ENCODE data around the gene RYR2.

DNA sequence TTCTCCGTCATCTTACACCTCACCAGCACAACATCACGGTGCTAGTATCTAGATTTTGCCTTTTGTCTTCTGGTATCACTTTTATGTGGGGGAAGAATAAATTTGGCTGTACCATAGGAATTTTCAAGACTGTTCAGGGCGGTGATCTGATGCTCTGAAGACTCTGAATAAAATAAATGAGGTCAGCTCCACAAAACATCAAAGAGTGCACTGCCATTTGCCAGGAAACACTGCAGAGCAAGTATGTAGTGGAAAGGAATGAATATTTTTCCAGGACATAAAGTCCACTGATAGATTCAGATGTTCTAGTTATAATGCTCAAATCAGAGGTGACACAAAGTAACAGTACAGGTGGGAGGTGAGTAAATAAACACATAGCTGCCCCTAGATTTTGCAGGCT, 792.5 kb downstream of the RYR2 start:
- TF ChIP-seq POLR2A (IDR thresholded peaks at IDR 0.05) (no peak), CTCF (IDR thresholded peaks at IDR 0.05) (no peak), EP300 (IDR thresholded peaks at IDR 0.05) (no peak)

Measured in suprapubic skin (tissue), 3 donors.